Measurements from ENCODE around the gene KRTAP10-2. TPM values are rescaled to one million over a fixed set of nuclear protein-coding genes. Genes with fewer than 3 reads are reported as not detected.

Gene KRTAP10-2
- total and polyA plus RNA-seq, 9 of the 15 experiments (the other 6 are each of a cell fraction or from before 2014, with no cell fraction given) = not detected

- TF ChIP-seq PBX2 (CRISPR knock-in tag; IDR thresholded peaks at IDR 0.05; ENCODE audit: low read depth) (no peak; the same call in 1 of the 2 replicates), PBX2 (tag; conservative IDR thresholded peaks at IDR 0.05; ENCODE audit: low read depth) (peak; percentile 94), ZNF586 (CRISPR knock-in tag; conservative IDR thresholded peaks at IDR 0.05) (no peak), HLTF (IDR thresholded peaks at IDR 0.05) (0 out of 2 replicates have a peak, but pooled peaks have one; percentile 61), GABPB1 (CRISPR knock-in tag; IDR thresholded peaks at IDR 0.05) (no peak), EGR1 (conservative IDR thresholded peaks at IDR 0.05) (no peak), ZNF274 (IDR thresholded peaks at IDR 0.05; ENCODE audit: borderline replicate concordance, low read depth, low read length) (no peak), THRB (CRISPR knock-in tag; conservative IDR thresholded peaks at IDR 0.05) (no peak), SMARCA4 (IDR thresholded peaks at IDR 0.05) (peak; percentile 95), RFX5 (IDR thresholded peaks at IDR 0.05; ENCODE audit: low read depth, low read length) (no peak), PRDM10 (IDR thresholded peaks at IDR 0.05; ENCODE audit: partially characterized antibody) (peak; percentile 89), ZNF707 (CRISPR knock-in tag; conservative IDR thresholded peaks at IDR 0.05) (no peak), ZBTB34 (CRISPR knock-in tag; IDR thresholded peaks at IDR 0.05) (no peak), PYGO2 (tag; IDR thresholded peaks at IDR 0.05) (no peak; the same call in none of the 2 replicates), ZC3H11A (IDR thresholded peaks at IDR 0.05; ENCODE audit: low read depth, low read length) (no peak)
These were observed 42.5 kb upstream of the KRTAP10-2 start (continued) for GRCh38 chr21:44593598-44594405.

Measured in K562 (cell line).